Pons (tissue), 1 donor: ENCODE results near the gene ZNF491.
A peak's percentile ranks its signal among the peaks of the same experiment; 100 is the strongest.
"Not testable (repeated sequence)": the region's sequence is repeated elsewhere in the genome, so short reads cannot be mapped to it uniquely, and the experiment has no call there.

Source experiments
- DNase-seq: peaks from one replicate; pipeline ENCODE4 v3.0.0-alpha.2; 2016; ENCODE audit warnings: low spot score

The ZNF491 gene

GRCh38 chr19:11798391-11799330, at the start of gene ZNF491:
Gene ZNF491, plus strand, starts transcription at chr19:11798523. Its CDS starts 7,431 bp downstream, at chr19:11805954.
- DNase-seq, result peak; percentile 94

GRCh38 chr19:11749751-11750150, 48.6 kb upstream of the ZNF491 start:
- no peak for DNase-seq

GRCh38 chr19:11752244-11752736, 46.0 kb upstream of the ZNF491 start:
- DNase-seq, result no peak

- no peak for DNase-seq
These were observed 43.7 kb upstream of the ZNF491 start for GRCh38 chr19:11754663-11755062.

GRCh38 chr19:11756965-11757364, 41.4 kb upstream of the ZNF491 start:
- no peak for DNase-seq

GRCh38 chr19:11759805-11760204, 38.5 kb upstream of the ZNF491 start:
- DNase-seq, result no peak

- no peak for DNase-seq
These were observed 35.2 kb upstream of the ZNF491 start for GRCh38 chr19:11763117-11763516.

- DNase-seq, result no peak
These were observed 34.7 kb upstream of the ZNF491 start for GRCh38 chr19:11763611-11764010.

- peak; percentile 97 for DNase-seq
These were observed 31.4 kb upstream of the ZNF491 start, which contains the start of gene ZNF441 for GRCh38 chr19:11766597-11767591. Gene ZNF441, plus strand, starts transcription at chr19:11767000. Its CDS starts 194 bp downstream, at chr19:11767194.

GRCh38 chr19:11767633-11768133, 30.6 kb upstream of the ZNF491 start:
- peak; percentile 9 for DNase-seq

- DNase-seq, result no peak
These were observed 28.3 kb upstream of the ZNF491 start for GRCh38 chr19:11769995-11770394.

GRCh38 chr19:11771520-11771919, 26.8 kb upstream of the ZNF491 start:
- DNase-seq, result not testable (repeated sequence)

GRCh38 chr19:11776669-11777068, 21.7 kb upstream of the ZNF491 start:
- not testable (repeated sequence) for DNase-seq

GRCh38 chr19:11780431-11781020, 17.8 kb upstream of the ZNF491 start:
- DNase-seq, result no peak

GRCh38 chr19:11781295-11782057, 16.8 kb upstream of the ZNF491 start:
- DNase-seq, result no peak

GRCh38 chr19:11783767-11784166, 14.6 kb upstream of the ZNF491 start:
- DNase-seq, result no peak

GRCh38 chr19:11784356-11784755, 14.0 kb upstream of the ZNF491 start:
- DNase-seq, result no peak

- no peak for DNase-seq
These were observed 10.8 kb upstream of the ZNF491 start for GRCh38 chr19:11787536-11787935.

GRCh38 chr19:11792942-11793341, 5.4 kb upstream of the ZNF491 start:
- no peak for DNase-seq

GRCh38 chr19:11797491-11797890, 832 bp upstream of the ZNF491 start:
- peak; percentile 90 for DNase-seq
